SU-DHL-6 (cell line): Measurements from ENCODE around the gene NIM1K.

Experiments used
- H2AFZ ChIP-seq: fragments of 200-600 bp; sonication (generic); 2 replicates; pipeline ENCODE4 v1.6.1; 2014; ENCODE audit warnings: low read depth, mild to moderate bottlenecking, moderate library complexity, mixed read lengths, antibody characterized with exemption, low read length; ENCODE audit not compliant: severe bottlenecking
- H3F3A ChIP-seq: fragments of 200-600 bp; shearing (Covaris generic); 2 replicates; pipeline ENCODE4 v1.6.0; 2016; ENCODE audit warnings: antibody characterized with exemption, mild to moderate bottlenecking; ENCODE audit not compliant: insufficient read depth
- H3K27ac ChIP-seq: fragments of 200-600 bp; sonication (generic); 2 replicates; pipeline ENCODE4 v1.5.1; 2016; ENCODE audit warnings: low read depth, mild to moderate bottlenecking, low read length, moderate library complexity, mixed read lengths
- H3K27me3 ChIP-seq: fragments of 200-600 bp; sonication (generic), shearing (Covaris generic); 2 replicates; pipeline ENCODE4 v1.6.0; 2014; ENCODE audit warnings: mild to moderate bottlenecking, low read length
- H3K36me3 ChIP-seq: fragments of 200-600 bp; sonication (generic); 2 replicates; pipeline ENCODE4 v1.6.1; 2014; ENCODE audit warnings: mild to moderate bottlenecking, low read length, mixed read lengths
- H3K4me2 ChIP-seq: fragments of 300-600, 200-600 bp; shearing (Covaris generic), sonication (generic); 2 replicates; pipeline ENCODE4 v1.6.0; 2014; ENCODE audit warnings: low read length, low read depth, mild to moderate bottlenecking; ENCODE audit not compliant: poor library complexity, severe bottlenecking
- H3K4me3 ChIP-seq: fragments of 200-600 bp; sonication (generic); 2 replicates; pipeline ENCODE4 v1.5.1; 2014; ENCODE audit warnings: antibody characterized with exemption, low read length, mild to moderate bottlenecking, mixed read lengths; ENCODE audit not compliant: insufficient read depth, poor library complexity, severe bottlenecking
- H3K79me2 ChIP-seq: fragments of 200-600 bp; sonication (generic); 2 replicates; pipeline ENCODE4 v1.6.1; 2014; ENCODE audit warnings: mild to moderate bottlenecking, low read length, moderate library complexity; ENCODE audit not compliant: insufficient read depth
- H3K9ac ChIP-seq: fragments of 200-600 bp; sonication (generic); 2 replicates; pipeline ENCODE4 v1.7.0; 2014; ENCODE audit warnings: mild to moderate bottlenecking, low read length
- H3K9me2 ChIP-seq: fragments of 200-600 bp; sonication (generic); replicated peaks from 2 replicates; pipeline ENCODE4 v1.6.1; 2014; ENCODE audit warnings: low read length; ENCODE audit not compliant: insufficient read depth
- H3K9me3 ChIP-seq: fragments of 200-600 bp; sonication (generic); 2 replicates; pipeline ENCODE4 v1.6.1; 2014; ENCODE audit warnings: low read length, mixed read lengths; ENCODE audit not compliant: insufficient read depth
- H4K20me1 ChIP-seq: fragments of 200-600 bp; sonication (generic); 2 replicates; pipeline ENCODE4 v1.6.1; 2014; ENCODE audit warnings: low read depth, mild to moderate bottlenecking, antibody characterized with exemption, low read length, moderate library complexity, mixed read lengths
- EZH2phosphoT487 ChIP-seq: fragments of 200-600 bp; sonication (generic), shearing (Covaris generic); conservative IDR thresholded peaks from 2 replicates; pipeline ENCODE4 v1.6.1; 2018; ENCODE audit warnings: mild to moderate bottlenecking, antibody characterized with exemption, low read length, moderate library complexity, mixed read lengths
- TF ChIP-seq, protein P1 (sequence below): fragments of 200-600 bp; sonication (generic); IDR thresholded peaks from one replicate; pipeline ENCODE4 v1.5.1; 2017; ENCODE audit warnings: antibody characterized with exemption, mild to moderate bottlenecking, low read length, moderate library complexity; ENCODE audit not compliant: insufficient read depth, poor library complexity, severe bottlenecking

Gene NIM1K

DNA sequence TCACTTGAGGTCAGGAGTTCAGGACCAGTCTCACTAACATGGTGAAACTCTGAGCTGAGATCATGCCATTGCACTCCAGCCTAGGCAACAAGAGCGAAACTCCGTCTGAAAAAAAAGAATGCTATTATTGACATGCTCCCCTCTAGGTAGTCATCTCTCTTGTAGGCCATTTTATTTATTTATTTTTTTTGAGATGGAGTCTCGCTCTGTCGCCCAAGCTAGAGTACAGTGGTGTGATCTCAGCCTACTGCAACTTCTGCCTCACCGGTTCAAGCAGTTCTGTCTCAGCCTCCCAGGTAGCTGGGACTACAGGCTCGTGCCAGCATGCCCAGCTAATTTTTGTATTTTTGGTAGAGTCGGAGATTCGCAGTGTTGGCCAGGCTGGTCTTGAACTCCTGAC, 20.6 kb upstream of the NIM1K start:
- TF ChIP-seq, protein P1, sequence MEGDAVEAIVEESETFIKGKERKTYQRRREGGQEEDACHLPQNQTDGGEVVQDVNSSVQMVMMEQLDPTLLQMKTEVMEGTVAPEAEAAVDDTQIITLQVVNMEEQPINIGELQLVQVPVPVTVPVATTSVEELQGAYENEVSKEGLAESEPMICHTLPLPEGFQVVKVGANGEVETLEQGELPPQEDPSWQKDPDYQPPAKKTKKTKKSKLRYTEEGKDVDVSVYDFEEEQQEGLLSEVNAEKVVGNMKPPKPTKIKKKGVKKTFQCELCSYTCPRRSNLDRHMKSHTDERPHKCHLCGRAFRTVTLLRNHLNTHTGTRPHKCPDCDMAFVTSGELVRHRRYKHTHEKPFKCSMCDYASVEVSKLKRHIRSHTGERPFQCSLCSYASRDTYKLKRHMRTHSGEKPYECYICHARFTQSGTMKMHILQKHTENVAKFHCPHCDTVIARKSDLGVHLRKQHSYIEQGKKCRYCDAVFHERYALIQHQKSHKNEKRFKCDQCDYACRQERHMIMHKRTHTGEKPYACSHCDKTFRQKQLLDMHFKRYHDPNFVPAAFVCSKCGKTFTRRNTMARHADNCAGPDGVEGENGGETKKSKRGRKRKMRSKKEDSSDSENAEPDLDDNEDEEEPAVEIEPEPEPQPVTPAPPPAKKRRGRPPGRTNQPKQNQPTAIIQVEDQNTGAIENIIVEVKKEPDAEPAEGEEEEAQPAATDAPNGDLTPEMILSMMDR: no peak
- no peak for TF ChIP-seq EZH2phosphoT487
- Histone ChIP-seq H3K27ac (no peak overlapping the region), H3K79me2 (no peaks in the 10 kb centered on the region)

DNA sequence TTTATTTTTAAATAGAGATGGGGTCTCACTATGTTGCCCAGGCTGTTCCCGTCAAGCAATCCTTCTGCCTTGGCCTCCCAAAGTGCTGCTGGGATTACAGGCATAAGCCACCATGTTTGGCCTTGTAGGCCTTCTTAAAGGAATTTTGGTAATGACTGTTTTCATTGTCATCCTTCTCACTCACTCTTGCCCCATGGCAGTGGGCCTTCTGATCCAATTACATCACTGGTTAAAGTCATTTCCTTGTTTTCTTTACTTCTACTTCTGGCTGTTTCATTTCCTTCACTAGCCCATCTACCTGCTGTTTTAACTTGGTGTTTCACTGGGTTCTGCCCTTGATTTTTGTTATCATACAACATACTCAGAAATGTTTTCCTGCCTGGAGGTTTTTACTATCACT, 20.1 kb upstream of the NIM1K start:
- H3K79me2 ChIP-seq: no peaks in the 10 kb centered on the region
- no peak overlapping the region for H3K27ac ChIP-seq
- H3K4me3 ChIP-seq: no peak overlapping the region
- H3K9me3 ChIP-seq: no peaks in the 10 kb centered on the region
- no peak overlapping the region for H3K4me2 ChIP-seq
- peaks cover 17% of the 10 kb centered on the region; the same call in 1 of the 2 replicates for H3K36me3 ChIP-seq
- TF ChIP-seq, protein P1: no peak
- no peak for TF ChIP-seq EZH2phosphoT487
- no peaks in the 10 kb centered on the region for H3K27me3 ChIP-seq
- H2AFZ ChIP-seq: no peak overlapping the region
- no peaks in the 10 kb centered on the region for H3K9me2 ChIP-seq
- 0 out of 2 replicates have a peak, but pooled peaks cover 2% of the 10 kb centered on the region for H4K20me1 ChIP-seq
- H3K9ac ChIP-seq: no peak overlapping the region
- H3F3A ChIP-seq: no peaks in the 10 kb centered on the region

More for the DNA sequence above, 20.6 kb upstream of the NIM1K start:
- Histone ChIP-seq H3K36me3 (peaks cover 16% of the 10 kb centered on the region; the same call in 1 of the 2 replicates), H3K4me2 (no peak overlapping the region), H3K9me3 (no peaks in the 10 kb centered on the region), H3K9me2 (no peaks in the 10 kb centered on the region), H3F3A (no peaks in the 10 kb centered on the region), H2AFZ (no peak overlapping the region), H3K4me3 (no peak overlapping the region), H4K20me1 (no peaks in the 10 kb centered on the region), H3K9ac (no peak overlapping the region), H3K27me3 (no peaks in the 10 kb centered on the region)

DNA sequence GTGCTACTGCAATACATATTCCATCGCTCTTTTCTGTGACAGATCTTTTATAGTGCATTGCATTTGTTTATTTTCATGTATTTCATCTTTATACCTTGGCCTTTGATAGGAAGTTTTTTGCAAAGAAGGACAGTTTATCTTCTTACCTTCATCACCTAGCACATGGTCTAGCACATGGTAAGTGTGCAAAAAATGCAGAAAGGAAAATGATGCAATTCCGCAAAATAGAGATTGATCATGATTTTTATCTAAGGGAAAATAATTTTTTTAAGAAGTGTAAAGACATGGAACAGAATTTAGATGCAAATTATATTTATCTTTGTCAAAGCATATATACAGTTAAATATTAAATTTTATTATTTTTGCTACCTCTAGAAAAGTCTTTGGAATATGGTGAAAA, 19.2 kb upstream of the NIM1K start:
- Histone ChIP-seq H3K36me3 (peaks cover 17% of the 10 kb centered on the region; the same call in 1 of the 2 replicates), H3K9me3 (no peaks in the 10 kb centered on the region), H3K4me2 (no peak overlapping the region), H2AFZ (no peak overlapping the region), H3K9me2 (no peaks in the 10 kb centered on the region), H3K9ac (no peak overlapping the region), H3K27me3 (no peaks in the 10 kb centered on the region), H4K20me1 (0 out of 2 replicates have a peak, but pooled peaks cover 3% of the 10 kb centered on the region), H3K79me2 (no peaks in the 10 kb centered on the region), H3K27ac (no peak overlapping the region), H3F3A (no peaks in the 10 kb centered on the region), H3K4me3 (no peak overlapping the region)
- TF ChIP-seq EZH2phosphoT487: no peak
- TF ChIP-seq, protein P1: no peak
